T-helper 2 cell treated with Interferon-gamma antibody and Interleukin-4, amounts not matched to agents 5 μg/mL and 100 μg/mL, for 36 hours (primary cell): ENCODE results near the gene SETD5.

Experiments used
- DNase-seq: peaks from one replicate; pipeline ENCODE4 v3.0.0; 2021; ENCODE audit warnings: low spot score
- H3K27ac Mint-ChIP-seq: one replicate; pipeline ENCODE4 v1.8.0; 2021; ENCODE audit warnings: mild to moderate bottlenecking, mixed read lengths
- H3K27me3 Mint-ChIP-seq: one replicate; pipeline ENCODE4 v1.8.0; 2021; ENCODE audit warnings: low read depth, mixed read lengths
- H3K36me3 Mint-ChIP-seq: one replicate; pipeline ENCODE4 v1.8.0; 2021; ENCODE audit warnings: low read depth, mixed read lengths
- H3K4me1 Mint-ChIP-seq: one replicate; pipeline ENCODE4 v1.8.0; 2021; ENCODE audit warnings: low read depth, mixed read lengths
- H3K4me3 Mint-ChIP-seq: one replicate; pipeline ENCODE4 v1.8.0; 2022; ENCODE audit warnings: mild to moderate bottlenecking, moderate library complexity, mixed read lengths
- H3K9me3 Mint-ChIP-seq: one replicate; pipeline ENCODE4 v1.8.0; 2021; ENCODE audit warnings: mixed read lengths

The SETD5 gene

GRCh38 chr3:9435316-9435715 lies 37.9 kb downstream of the SETD5 start:
- no peaks in the 10 kb centered on the region for H3K9me3 Mint-ChIP-seq
- no peak overlapping the region for H3K4me3 Mint-ChIP-seq
- no peak for DNase-seq
- no peak overlapping the region for H3K27ac Mint-ChIP-seq
- H3K4me1 Mint-ChIP-seq, result no peaks in the 10 kb centered on the region
- H3K36me3 Mint-ChIP-seq, result peaks cover 47% of the 10 kb centered on the region
- no peaks in the 10 kb centered on the region for H3K27me3 Mint-ChIP-seq

GRCh38 chr3:9439331-9439730 lies 41.9 kb downstream of the SETD5 start:
- H3K4me3 Mint-ChIP-seq, result no peak overlapping the region
- H3K9me3 Mint-ChIP-seq, result no peaks in the 10 kb centered on the region
- DNase-seq, result no peak
- H3K27ac Mint-ChIP-seq, result no peak overlapping the region
- H3K4me1 Mint-ChIP-seq, result no peaks in the 10 kb centered on the region
- H3K27me3 Mint-ChIP-seq, result no peaks in the 10 kb centered on the region
- peaks cover 52% of the 10 kb centered on the region for H3K36me3 Mint-ChIP-seq

- DNase-seq, result no peak
- H3K27ac Mint-ChIP-seq, result no peak overlapping the region
- no peak overlapping the region for H3K4me3 Mint-ChIP-seq
- H3K9me3 Mint-ChIP-seq, result no peaks in the 10 kb centered on the region
- H3K27me3 Mint-ChIP-seq, result no peaks in the 10 kb centered on the region
- peaks cover 52% of the 10 kb centered on the region for H3K36me3 Mint-ChIP-seq
- no peaks in the 10 kb centered on the region for H3K4me1 Mint-ChIP-seq
Measured at GRCh38 chr3:9441501-9442221, 44.2 kb downstream of the SETD5 start.

- H3K27ac Mint-ChIP-seq, result no peak overlapping the region
- no peak for DNase-seq
- H3K9me3 Mint-ChIP-seq, result no peaks in the 10 kb centered on the region
- peaks cover 62% of the 10 kb centered on the region for H3K36me3 Mint-ChIP-seq
- H3K4me3 Mint-ChIP-seq, result no peak overlapping the region
- H3K27me3 Mint-ChIP-seq, result no peaks in the 10 kb centered on the region
- peaks cover 36% of the 10 kb centered on the region for H3K4me1 Mint-ChIP-seq
Measured at GRCh38 chr3:9448071-9448470, 50.7 kb downstream of the SETD5 start.

- Mint-ChIP-seq H3K4me3 (no peak overlapping the region), H3K36me3 (peaks cover 62% of the 10 kb centered on the region), H3K4me1 (peaks cover 38% of the 10 kb centered on the region), H3K9me3 (no peaks in the 10 kb centered on the region), H3K27me3 (no peaks in the 10 kb centered on the region), H3K27ac (no peak overlapping the region)
- DNase-seq, result no peak
Measured at GRCh38 chr3:9448643-9449042, 51.2 kb downstream of the SETD5 start.

- Mint-ChIP-seq H3K36me3 (peaks cover 56% of the 10 kb centered on the region), H3K4me1 (peaks cover 38% of the 10 kb centered on the region), H3K27me3 (no peaks in the 10 kb centered on the region), H3K9me3 (no peaks in the 10 kb centered on the region), H3K4me3 (no peak overlapping the region), H3K27ac (peak overlapping the region; percentile 24)
- DNase-seq, result no peak
Measured at GRCh38 chr3:9450126-9450525, 52.7 kb downstream of the SETD5 start.

- DNase-seq, result no peak
- Mint-ChIP-seq H3K27me3 (no peaks in the 10 kb centered on the region), H3K9me3 (no peaks in the 10 kb centered on the region), H3K36me3 (peaks cover 57% of the 10 kb centered on the region), H3K27ac (peak overlapping the region; percentile 39), H3K4me1 (peaks cover 38% of the 10 kb centered on the region), H3K4me3 (no peak overlapping the region)
Measured at GRCh38 chr3:9450991-9451390, 53.6 kb downstream of the SETD5 start.

- no peak for DNase-seq
- Mint-ChIP-seq H3K4me3 (peak overlapping the region; percentile 65), H3K9me3 (no peaks in the 10 kb centered on the region), H3K27me3 (no peaks in the 10 kb centered on the region), H3K36me3 (peaks cover 51% of the 10 kb centered on the region), H3K27ac (peak overlapping the region; percentile 94), H3K4me1 (peaks cover 40% of the 10 kb centered on the region)
Measured at GRCh38 chr3:9452417-9452816, 55.0 kb downstream of the SETD5 start.

GRCh38 chr3:9455596-9456131 lies 58.2 kb downstream of the SETD5 start:
- no peak for DNase-seq
- peaks cover 36% of the 10 kb centered on the region for H3K36me3 Mint-ChIP-seq
- H3K27ac Mint-ChIP-seq, result no peak overlapping the region
- H3K9me3 Mint-ChIP-seq, result no peaks in the 10 kb centered on the region
- peaks cover 26% of the 10 kb centered on the region for H3K4me1 Mint-ChIP-seq
- H3K4me3 Mint-ChIP-seq, result no peak overlapping the region
- no peaks in the 10 kb centered on the region for H3K27me3 Mint-ChIP-seq

GRCh38 chr3:9467451-9467850 lies 70.0 kb downstream of the SETD5 start:
- no peak for DNase-seq
- Mint-ChIP-seq H3K27ac (peak overlapping the region; percentile 67), H3K4me3 (no peak overlapping the region), H3K4me1 (peaks cover 23% of the 10 kb centered on the region), H3K36me3 (peaks cover 63% of the 10 kb centered on the region), H3K27me3 (no peaks in the 10 kb centered on the region), H3K9me3 (no peaks in the 10 kb centered on the region)

GRCh38 chr3:9468460-9468859 lies 71.0 kb downstream of the SETD5 start:
- Mint-ChIP-seq H3K36me3 (peaks cover 68% of the 10 kb centered on the region), H3K4me3 (no peak overlapping the region), H3K9me3 (no peaks in the 10 kb centered on the region), H3K4me1 (peaks cover 23% of the 10 kb centered on the region), H3K27me3 (no peaks in the 10 kb centered on the region), H3K27ac (peak overlapping the region; percentile 56)
- peak; percentile 57 for DNase-seq

GRCh38 chr3:9469986-9470385 lies 72.6 kb downstream of the SETD5 start:
- H3K27me3 Mint-ChIP-seq, result no peaks in the 10 kb centered on the region
- H3K4me1 Mint-ChIP-seq, result peaks cover 23% of the 10 kb centered on the region
- peaks cover 70% of the 10 kb centered on the region for H3K36me3 Mint-ChIP-seq
- H3K9me3 Mint-ChIP-seq, result no peaks in the 10 kb centered on the region
- no peak for DNase-seq
- H3K4me3 Mint-ChIP-seq, result no peak overlapping the region
- H3K27ac Mint-ChIP-seq, result peak overlapping the region; percentile 13

- Mint-ChIP-seq H3K9me3 (no peaks in the 10 kb centered on the region), H3K36me3 (peaks cover 71% of the 10 kb centered on the region), H3K27me3 (no peaks in the 10 kb centered on the region), H3K4me3 (no peak overlapping the region), H3K27ac (no peak overlapping the region), H3K4me1 (peaks cover 12% of the 10 kb centered on the region)
- DNase-seq, result no peak
Measured at GRCh38 chr3:9473496-9474065, 76.2 kb downstream of the SETD5 start.

GRCh38 chr3:9474482-9474881 lies 77.1 kb downstream of the SETD5 start:
- no peak overlapping the region for H3K27ac Mint-ChIP-seq
- peaks cover 5% of the 10 kb centered on the region for H3K4me1 Mint-ChIP-seq
- no peaks in the 10 kb centered on the region for H3K9me3 Mint-ChIP-seq
- H3K4me3 Mint-ChIP-seq, result no peak overlapping the region
- H3K36me3 Mint-ChIP-seq, result peaks cover 73% of the 10 kb centered on the region
- no peak for DNase-seq
- no peaks in the 10 kb centered on the region for H3K27me3 Mint-ChIP-seq
